Measurements from ENCODE around the gene SEZ6L.

SEZ6L gene

DNA sequence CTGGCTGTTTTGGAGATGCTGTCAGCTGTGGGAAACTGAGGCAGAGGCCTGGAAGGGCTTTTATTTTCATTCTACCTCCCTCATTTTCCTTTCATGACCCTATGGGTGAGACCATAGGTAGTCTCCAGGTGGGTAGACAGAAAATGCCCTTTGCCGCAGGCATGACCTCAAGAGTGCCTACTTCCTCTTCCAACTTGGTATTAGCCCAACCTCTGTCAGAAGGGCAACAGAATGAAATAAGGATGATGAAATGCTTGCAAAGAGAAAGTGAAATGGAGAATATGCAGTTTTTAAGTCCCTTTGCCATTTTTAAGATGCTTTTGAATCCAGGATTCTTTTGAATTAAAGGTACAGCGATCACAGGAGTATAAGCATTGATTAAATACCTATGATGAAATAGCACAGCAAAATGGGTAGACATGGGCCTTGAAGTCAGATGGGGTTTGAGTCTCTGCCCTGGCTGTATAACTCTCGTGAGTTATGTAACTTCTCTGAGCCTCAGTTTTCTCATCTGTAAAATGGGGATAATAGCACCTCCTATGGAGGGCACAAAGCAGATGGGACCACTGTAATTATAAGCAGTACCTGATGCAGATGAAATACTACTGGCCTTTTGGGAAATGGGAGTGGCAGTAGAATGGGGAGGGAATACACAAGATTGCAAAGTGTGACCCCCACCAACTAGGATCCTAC is 263.5 kb downstream of the SEZ6L start:
- no peak for DNase-seq
